Thoracic aorta (tissue), 2 donors: ENCODE data around the gene FAM229A. TPM values are rescaled to one million over a fixed set of nuclear protein-coding genes. Genes with fewer than 3 reads are reported as not detected.

Source experiments
- ATAC-seq: fragments of 150-250 bp; one replicate; pipeline ENCODE4 v1.8.0; 2017; ENCODE audit warnings: low read depth; ENCODE audit not compliant: insufficient number of reproducible peaks, low FRiP score
- DNase-seq: peaks from one replicate; pipeline ENCODE4 v3.0.0-alpha.2; 2020; ENCODE audit warnings: low spot score
- H3K27ac ChIP-seq, 2 donors: fragments of 200-600 bp; sonication (generic); 1 replicate in 1 of 2; 2 replicates in 1 of 2; pipeline ENCODE4 v1.5.1; 2016; ENCODE audit warnings: mild to moderate bottlenecking in 2 of 2, moderate library complexity in 2 of 2
- H3K27me3 ChIP-seq: fragments of 200-600 bp; sonication (generic); replicated peaks from 2 replicates; pipeline ENCODE4 v1.6.0; 2016; ENCODE audit warnings: mild to moderate bottlenecking; ENCODE audit not compliant: insufficient read depth
- H3K36me3 ChIP-seq: fragments of 200-600 bp; sonication (generic); one replicate; pipeline ENCODE4 v1.5.1; 2016
- H3K4me1 ChIP-seq, 2 donors: fragments of 200-600 bp; sonication (generic); 1 replicate in 1 of 2; 2 replicates in 1 of 2; pipeline versions ENCODE4 v1.5.1 to v1.6.0; 2016; ENCODE audit warnings: low read depth in 2 of 2, mild to moderate bottlenecking in 1 of 2; ENCODE audit not compliant: control insufficient read depth in 1 of 2
- H3K4me3 ChIP-seq: fragments of 200-600 bp; sonication (generic); 2 replicates; pipeline ENCODE4 v1.5.1; 2016; ENCODE audit warnings: mild to moderate bottlenecking
- H3K9me3 ChIP-seq: fragments of 200-600 bp; sonication (generic); 2 replicates; pipeline ENCODE4 v1.5.1; 2016
- CTCF ChIP-seq: fragments of 200-600 bp; sonication (generic); IDR thresholded peaks from one replicate; pipeline ENCODE4 v1.5.1; 2019; ENCODE audit warnings: antibody characterized with exemption
- total RNA-seq, 2 donors: library from RNA; depleted of rRNA; stranded (reverse); fragments of >200 nt; gene quantifications; one replicate each; pipeline versions ENCODE4 v1.1.0 to v1.2.3, GENCODE V29; 2016

The FAM229A gene
- 10 to 100 TPM; 11.8 to 12.0 TPM for total RNA-seq

- no peaks in the 10 kb centered on the region for H3K27me3 ChIP-seq
- ATAC-seq (no peak), DNase-seq (no peak)
- H3K36me3 ChIP-seq: peaks cover 21% of the 10 kb centered on the region
- peaks cover 3 to 14% of the 10 kb centered on the region in 2 donors for H3K4me1 ChIP-seq
- TF ChIP-seq CTCF: no peak
- H3K4me3 ChIP-seq: peak within 1 kb of the TSS; percentile 66
- H3K27ac ChIP-seq: no peak within 1 kb of the TSS
- H3K9me3 ChIP-seq: no peaks in the 10 kb centered on the region
These were observed at the start of gene FAM229A, which contains the start of gene TSSK3 for GRCh38 chr1:32362474-32363313. Gene FAM229A (minus strand): TSS chr1:32362485. CDS start chr1:32362091, 394 bp downstream. Gene TSSK3 (plus strand): TSS chr1:32362539. CDS start chr1:32362702, 163 bp downstream.

- TF ChIP-seq CTCF: no peak
- ATAC-seq: no peak
- no peaks in the 10 kb centered on the region for H3K27me3 ChIP-seq
These were observed 49.0 kb upstream of the FAM229A start for GRCh38 chr1:32411261-32411660.

GRCh38 chr1:32406629-32407111 is 44.4 kb upstream of the FAM229A start:
- Histone ChIP-seq H3K9me3 (no peaks in the 10 kb centered on the region), H3K4me3 (no peak overlapping the region), H3K27me3 (no peaks in the 10 kb centered on the region), H3K27ac (no peak overlapping the region), H3K4me1 (no peaks in the 10 kb centered on the region), H3K36me3 (no peaks in the 10 kb centered on the region)
- ATAC-seq: no peak
- no peak for DNase-seq
- TF ChIP-seq CTCF: no peak

More at GRCh38 chr1:32411261-32411660, 49.0 kb upstream of the FAM229A start:
- H3K9me3 ChIP-seq: no peaks in the 10 kb centered on the region
- no peak overlapping the region for H3K4me3 ChIP-seq
- no peak overlapping the region for H3K27ac ChIP-seq
- no peaks in the 10 kb centered on the region for H3K36me3 ChIP-seq
- H3K4me1 ChIP-seq: no peaks in the 10 kb centered on the region
- DNase-seq: no peak

- ATAC-seq: no peak
- Histone ChIP-seq H3K9me3 (no peaks in the 10 kb centered on the region), H3K27ac (no peak overlapping the region), H3K36me3 (no peaks in the 10 kb centered on the region), H3K4me3 (no peak overlapping the region), H3K4me1 (peaks cover 0 to 5% of the 10 kb centered on the region in 2 donors), H3K27me3 (no peaks in the 10 kb centered on the region)
- no peak for DNase-seq
- TF ChIP-seq CTCF: no peak
These were observed 43.6 kb upstream of the FAM229A start for GRCh38 chr1:32405672-32406467.

- Histone ChIP-seq H3K4me3 (no peak overlapping the region), H3K9me3 (no peaks in the 10 kb centered on the region), H3K27me3 (no peaks in the 10 kb centered on the region), H3K27ac (no peak overlapping the region), H3K36me3 (no peaks in the 10 kb centered on the region), H3K4me1 (peaks cover 0 to 10% of the 10 kb centered on the region in 2 donors)
- TF ChIP-seq CTCF: no peak
- ATAC-seq (no peak), DNase-seq (no peak)
These were observed 42.7 kb upstream of the FAM229A start for GRCh38 chr1:32404946-32405345.
